Choroid plexus epithelial cell (primary cell): ENCODE results near the gene PCDHGB5.

Experiments
- DNase-seq: peaks from one replicate; pipeline ENCODE4 v3.0.0-alpha.2; 2010; ENCODE audit warnings: low read depth
- H3K4me3 ChIP-seq: 2 replicates; pipeline ENCODE4 v1.5.1; 2011; ENCODE audit warnings: low read depth, mild to moderate bottlenecking, control low read depth, low read length, moderate library complexity
- TF ChIP-seq, protein P1 (sequence below): conservative IDR thresholded peaks from 2 replicates; pipeline ENCODE4 v1.5.1; 2011; ENCODE audit warnings: low read depth, mild to moderate bottlenecking, control low read depth, inconsistent platforms, low read length, moderate library complexity

The PCDHGB5 gene

GRCh38 chr5:141417494-141418172 is 19.9 kb downstream of the PCDHGB5 start, which contains the start of gene PCDHGB7:
Gene PCDHGB7 (plus strand): TSS chr5:141417677. CDS start chr5:141417860, 183 bp downstream.
- DNase-seq, result peak; percentile 87
- peak within 1 kb of the TSS; percentile 58 for H3K4me3 ChIP-seq
- TF ChIP-seq, protein P1, sequence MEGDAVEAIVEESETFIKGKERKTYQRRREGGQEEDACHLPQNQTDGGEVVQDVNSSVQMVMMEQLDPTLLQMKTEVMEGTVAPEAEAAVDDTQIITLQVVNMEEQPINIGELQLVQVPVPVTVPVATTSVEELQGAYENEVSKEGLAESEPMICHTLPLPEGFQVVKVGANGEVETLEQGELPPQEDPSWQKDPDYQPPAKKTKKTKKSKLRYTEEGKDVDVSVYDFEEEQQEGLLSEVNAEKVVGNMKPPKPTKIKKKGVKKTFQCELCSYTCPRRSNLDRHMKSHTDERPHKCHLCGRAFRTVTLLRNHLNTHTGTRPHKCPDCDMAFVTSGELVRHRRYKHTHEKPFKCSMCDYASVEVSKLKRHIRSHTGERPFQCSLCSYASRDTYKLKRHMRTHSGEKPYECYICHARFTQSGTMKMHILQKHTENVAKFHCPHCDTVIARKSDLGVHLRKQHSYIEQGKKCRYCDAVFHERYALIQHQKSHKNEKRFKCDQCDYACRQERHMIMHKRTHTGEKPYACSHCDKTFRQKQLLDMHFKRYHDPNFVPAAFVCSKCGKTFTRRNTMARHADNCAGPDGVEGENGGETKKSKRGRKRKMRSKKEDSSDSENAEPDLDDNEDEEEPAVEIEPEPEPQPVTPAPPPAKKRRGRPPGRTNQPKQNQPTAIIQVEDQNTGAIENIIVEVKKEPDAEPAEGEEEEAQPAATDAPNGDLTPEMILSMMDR, result peak; percentile 86

- H3K4me3 ChIP-seq, result no peak overlapping the region
- TF ChIP-seq, protein P1, result no peak
- no peak for DNase-seq
These were observed 21.5 kb downstream of the PCDHGB5 start for GRCh38 chr5:141419074-141419880.

DNA sequence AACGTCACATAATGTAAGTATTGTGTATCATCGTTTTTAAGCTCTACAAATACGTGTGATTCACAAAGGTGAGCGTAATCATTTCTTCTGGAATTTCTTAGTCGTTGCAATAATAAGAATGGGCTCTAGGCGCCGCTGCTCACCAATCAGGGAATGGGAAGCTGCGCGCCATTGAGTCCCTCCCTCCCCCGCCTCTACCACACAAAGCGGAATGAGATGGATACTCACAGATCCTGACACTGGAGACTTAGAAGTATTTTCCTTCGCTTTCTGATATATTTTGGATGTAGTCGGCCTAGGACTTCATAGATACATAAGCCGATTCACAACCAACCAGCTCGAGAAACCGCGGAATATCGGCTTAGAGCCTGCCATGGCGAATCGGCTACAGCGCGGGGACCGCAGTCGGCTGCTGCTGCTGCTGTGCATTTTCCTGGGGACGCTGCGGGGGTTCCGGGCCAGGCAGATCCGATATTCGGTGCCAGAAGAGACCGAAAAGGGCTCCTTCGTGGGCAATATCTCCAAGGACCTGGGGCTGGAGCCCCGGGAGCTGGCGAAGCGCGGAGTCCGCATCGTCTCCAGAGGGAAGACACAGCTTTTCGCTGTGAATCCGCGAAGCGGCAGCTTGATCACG is 23.2 kb downstream of the PCDHGB5 start, which contains the start of gene PCDHGA11:
Gene PCDHGA11, plus strand, starts transcription at position 197 of the 634 bp plus-strand sequence. Its CDS starts 177 bp downstream, at position 374.
- TF ChIP-seq, protein P1, result peak; percentile 71
- H3K4me3 ChIP-seq, result peak within 1 kb of the TSS; percentile 55
- peak; percentile 69 for DNase-seq

GRCh38 chr5:141421489-141421855 is 23.7 kb downstream of the PCDHGB5 start:
- TF ChIP-seq, protein P1, result no peak
- H3K4me3 ChIP-seq, result peak overlapping the region; percentile 55
- DNase-seq, result no peak

GRCh38 chr5:141422742-141423291 is 25.1 kb downstream of the PCDHGB5 start:
- DNase-seq, result no peak
- TF ChIP-seq, protein P1, result no peak
- H3K4me3 ChIP-seq, result no peak overlapping the region

GRCh38 chr5:141427783-141428426 is 30.2 kb downstream of the PCDHGB5 start:
- DNase-seq, result no peak
- TF ChIP-seq, protein P1, result no peak
- H3K4me3 ChIP-seq, result no peak overlapping the region
